OCI-LY7 (cell line): Measurements from ENCODE around the gene STAT1. TPM values are rescaled to one million over a fixed set of nuclear protein-coding genes. Genes with fewer than 3 reads are reported as not detected.

ENCODE experiments used
- BruUV-seq: library from RNA; stranded (reverse); fragments of 400-500 nt; replicated peaks from 2 replicates; lab custom pipeline; 2021; lab: Mats Ljungman, UMichigan
- CTCF ChIA-PET: fragments of 300-600 bp; sonication (Branson Sonifier 250); formaldehyde crosslinking; loops from one replicate; lab custom pipeline; 2022; ENCODE audit warnings: antibody characterized with exemption; ENCODE audit not compliant: unreplicated experiment; lab: Charles Lee
- POLR2A ChIA-PET: fragments of 300-600 bp; sonication (Branson Sonifier 250); formaldehyde crosslinking; loops from one replicate; lab custom pipeline; 2022; ENCODE audit warnings: antibody characterized with exemption; lab: Charles Lee
- DNase-seq: peaks from one replicate; pipeline ENCODE4 v3.0.0-alpha.2; 2015; ENCODE audit warnings: low spot score
- H2AFZ ChIP-seq: fragments of 200-600 bp; sonication (generic), shearing (Covaris generic); 2 replicates; pipeline ENCODE4 v1.6.1; 2014; ENCODE audit warnings: mild to moderate bottlenecking, antibody characterized with exemption, low read length, moderate library complexity
- H3K27ac ChIP-seq: fragments of 200-600 bp; sonication (generic); 2 replicates; pipeline ENCODE4 v1.5.1; 2014; ENCODE audit warnings: mixed run types, low read depth, mild to moderate bottlenecking, moderate library complexity, low read length, inconsistent platforms; ENCODE audit not compliant: poor library complexity, severe bottlenecking
- H3K36me3 ChIP-seq: fragments of 200-600 bp; sonication (generic); 2 replicates; pipeline ENCODE4 v1.6.1; 2014; ENCODE audit warnings: mild to moderate bottlenecking, antibody characterized with exemption, low read length, moderate library complexity, mixed read lengths; ENCODE audit not compliant: insufficient read depth
- H3K4me1 ChIP-seq: fragments of 200-600 bp; sonication (generic); 2 replicates; pipeline ENCODE4 v1.5.1; 2014; ENCODE audit warnings: mild to moderate bottlenecking, low read length; ENCODE audit not compliant: insufficient read depth, poor library complexity, severe bottlenecking
- H3K4me2 ChIP-seq: fragments of 200-600 bp; sonication (generic); 2 replicates; pipeline ENCODE4 v1.6.1; 2014; ENCODE audit warnings: mild to moderate bottlenecking, low read length
- H3K4me3 ChIP-seq: fragments of 200-600 bp; sonication (generic); 2 replicates; pipeline ENCODE4 v1.5.1; 2014; ENCODE audit warnings: mild to moderate bottlenecking, low read depth, low read length; ENCODE audit not compliant: poor library complexity, severe bottlenecking
- H3K79me2 ChIP-seq: fragments of 200-600 bp; sonication (generic); 2 replicates; pipeline ENCODE4 v1.6.1; 2016; ENCODE audit warnings: low read depth, mild to moderate bottlenecking, low read length, moderate library complexity, mixed read lengths; ENCODE audit not compliant: insufficient read depth
- H3K9me2 ChIP-seq: fragments of 200-600 bp; sonication (generic); 2 replicates; pipeline ENCODE4 v1.6.1; 2016; ENCODE audit warnings: mild to moderate bottlenecking, low read length, mixed read lengths; ENCODE audit not compliant: insufficient read depth
- H3K9me3 ChIP-seq: fragments of 200-600 bp; sonication (generic); 2 replicates; pipeline ENCODE4 v1.6.1; 2014; ENCODE audit warnings: mild to moderate bottlenecking, mixed run types, low read length, mixed read lengths
- H4K20me1 ChIP-seq: fragments of 200-600 bp; sonication (generic); 2 replicates; pipeline ENCODE4 v1.6.1; 2014; ENCODE audit warnings: mild to moderate bottlenecking, antibody characterized with exemption, low read length, moderate library complexity, mixed read lengths; ENCODE audit not compliant: insufficient read depth
- CTCF ChIP-seq: fragments of 200-600 bp; sonication (generic); conservative IDR thresholded peaks from 2 replicates; pipeline ENCODE4 v1.5.1; 2014; ENCODE audit warnings: mild to moderate bottlenecking, antibody characterized with exemption, low read length, moderate library complexity, mixed read lengths
- EZH2phosphoT487 ChIP-seq: fragments of 200-600 bp; sonication (generic); IDR thresholded peaks from 2 replicates; pipeline ENCODE4 v1.6.1; 2018; ENCODE audit warnings: low read depth, borderline replicate concordance, mild to moderate bottlenecking, mixed run types, antibody characterized with exemption, low read length, moderate library complexity, mixed read lengths
- intact Hi-C: fragments of 100-400 bp; cut with micrococcal nuclease; formaldehyde crosslinking; loops from one replicate; pipeline ENCODE4 v1.10.0; 2022; ENCODE audit not compliant: unreplicated experiment
- total RNA-seq, 2 experiments: library from RNA; depleted of rRNA in 1 of 2; stranded (reverse); fragments of >200 nt in 1 of 2; shearing (Covaris generic) in 1 of 2; gene quantifications; 2 replicates each; pipeline ENCODE4 v1.2.3, GENCODE V29; 2014 to 2022

The STAT1 gene
- total RNA-seq, 2 experiments from 2014 or later = 23.0 to 23.1 TPM

- Histone ChIP-seq H3K27ac (no peak overlapping the region), H3K79me2 (no peaks in the 10 kb centered on the region), H4K20me1 (no peaks in the 10 kb centered on the region), H3K9me2 (no peaks in the 10 kb centered on the region), H3K4me3 (no peak overlapping the region), H3K4me1 (no peaks in the 10 kb centered on the region), H2AFZ (no peak overlapping the region), H3K9me3 (no peaks in the 10 kb centered on the region), H3K4me2 (no peak overlapping the region), H3K36me3 (peaks cover 96% of the 10 kb centered on the region)
- ChIA-PET CTCF (no interaction called here), POLR2A (interaction anchor here (0.6 kb wide), 1 partner anchor 86 kb away, joined by 3 read pairs; no protein-coding TSS in a partner anchor)
- intact Hi-C loops = no loop called here
- DNase-seq = no peak
- no TSS peak for BruUV-seq
- no peak for TF ChIP-seq CTCF
- TF ChIP-seq EZH2phosphoT487 = no peak
Measured at GRCh38 chr2:190978389-190979053, 35.5 kb downstream of the STAT1 start.

GRCh38 chr2:190977505-190977904 is 36.5 kb downstream of the STAT1 start:
- CTCF ChIA-PET = no interaction called here

More at GRCh38 chr2:190977505-190977904, 36.5 kb downstream of the STAT1 start:
- Histone ChIP-seq H3K4me1 (no peaks in the 10 kb centered on the region), H3K9me3 (no peaks in the 10 kb centered on the region), H3K4me2 (no peak overlapping the region), H3K27ac (no peak overlapping the region), H3K36me3 (peaks cover 94% of the 10 kb centered on the region), H2AFZ (no peak overlapping the region), H3K9me2 (no peaks in the 10 kb centered on the region), H3K4me3 (no peak overlapping the region), H4K20me1 (no peaks in the 10 kb centered on the region), H3K79me2 (no peaks in the 10 kb centered on the region)
- TF ChIP-seq EZH2phosphoT487 (no peak), CTCF (no peak)
- POLR2A ChIA-PET = interaction anchor here (0.6 to 2.3 kb wide), 2 partner anchors 9 to 67 kb away, joined by 4 to 5 read pairs; no protein-coding TSS in a partner anchor
- no TSS peak for BruUV-seq
- intact Hi-C loops = no loop called here
- DNase-seq = no peak
